Panc1 (cell line): ENCODE data around the gene SLC1A2. TPM values are rescaled to one million over a fixed set of nuclear protein-coding genes. Genes with fewer than 3 reads are reported as not detected.

ENCODE experiments used
- ATAC-seq: fragments of 200-7000 bp; cut with Tn5 transposase; 2 replicates; pipeline ENCODE4 v1.9.1; 2020; ENCODE audit warnings: mild to moderate bottlenecking, moderate library complexity
- BruUV-seq: library from RNA; stranded (reverse); fragments of 400-500 nt; replicated peaks from 2 replicates; lab custom pipeline; 2021; lab: Mats Ljungman, UMichigan
- CTCF ChIA-PET: fragments of 300-600 bp; sonication (Branson Sonifier 250); formaldehyde crosslinking; loops from one replicate; lab custom pipeline; 2022; ENCODE audit warnings: antibody characterized with exemption; lab: Charles Lee
- POLR2A ChIA-PET: fragments of 300-600 bp; sonication (Branson Sonifier 250); formaldehyde crosslinking; loops from one replicate; lab custom pipeline; 2022; ENCODE audit warnings: antibody characterized with exemption; lab: Charles Lee
- DNase-seq: peaks from one replicate; pipeline ENCODE4 v3.0.0-alpha.2; 2010; ENCODE audit warnings: low read depth, low spot score
- H3K27ac ChIP-seq: 2 replicates; pipeline ENCODE4 v1.5.1; 2011; ENCODE audit warnings: mild to moderate bottlenecking, low read length, inconsistent platforms
- H3K27me3 ChIP-seq: fragments of 200-500 bp; sonication (Bioruptor generic); 2 replicates; pipeline ENCODE4 v1.6.0; 2014; ENCODE audit warnings: low read length, inconsistent platforms; ENCODE audit not compliant: control insufficient read depth, insufficient read depth
- H3K36me3 ChIP-seq: fragments of 200-500 bp; sonication (Bioruptor generic); 2 replicates; pipeline ENCODE4 v1.5.1; 2014; ENCODE audit warnings: inconsistent platforms, mild to moderate bottlenecking, low read length, moderate library complexity; ENCODE audit not compliant: control insufficient read depth, insufficient read depth
- H3K4me1 ChIP-seq: 2 replicates; pipeline ENCODE4 v1.5.1; 2011; ENCODE audit warnings: inconsistent platforms, mild to moderate bottlenecking, low read length, moderate library complexity; ENCODE audit not compliant: control insufficient read depth, insufficient read depth
- H3K4me3 ChIP-seq, 2 experiments: 2 replicates each; pipeline ENCODE4 v1.5.1; 2011 to 2012; ENCODE audit warnings: low read depth in 2 of 2, low read length in 2 of 2, mild to moderate bottlenecking in 2 of 2, inconsistent platforms in 1 of 2, moderate library complexity in 1 of 2
- H3K9me3 ChIP-seq: fragments of 200-500 bp; sonication (Bioruptor generic); 2 replicates; pipeline ENCODE4 v1.5.1; 2014; ENCODE audit warnings: low read depth, mild to moderate bottlenecking, inconsistent platforms, low read length, moderate library complexity; ENCODE audit not compliant: control insufficient read depth, insufficient read depth
- POLR2AphosphoS5 ChIP-seq: IDR thresholded peaks from 2 replicates; pipeline ENCODE4 v1.6.1; 2012; ENCODE audit warnings: mild to moderate bottlenecking, low read depth, low read length, moderate library complexity
- SIN3A ChIP-seq: IDR thresholded peaks from 2 replicates; pipeline ENCODE4 v1.6.1; 2012; ENCODE audit warnings: low read depth, mild to moderate bottlenecking, low read length, moderate library complexity, borderline replicate concordance; ENCODE audit not compliant: insufficient read depth
- TCF7L2 ChIP-seq: IDR thresholded peaks from 2 replicates; pipeline ENCODE4 v1.6.1; 2011; ENCODE audit warnings: mild to moderate bottlenecking, low read depth, low read length, inconsistent platforms
- in situ Hi-C: cut with HindIII; loops from 2 replicates; pipeline ENCODE4 v1.10.0; 2016; ENCODE audit warnings: low sequenced_read_pairs, low pct_unique_long_range_greater_than_20kb
- intact Hi-C: fragments of 100-400 bp; cut with micrococcal nuclease; formaldehyde crosslinking; loops from one replicate; pipeline ENCODE4 v1.10.0; 2022; ENCODE audit not compliant: unreplicated experiment
- total RNA-seq: library from RNA; stranded (reverse); gene quantifications from one replicate; pipeline ENCODE4 v1.2.1, GENCODE V29; 2021; ENCODE audit not compliant: unreplicated experiment
- TF ChIP-seq, protein P1 (sequence below): fragments of 450-650 bp; IDR thresholded peaks from 2 replicates; pipeline ENCODE4 v1.5.1; 2017; ENCODE audit warnings: mild to moderate bottlenecking
- TF ChIP-seq, protein P2 (sequence below), 2 experiments: IDR thresholded peaks; 2 replicates each; pipeline ENCODE4 v1.6.1; 2011 to 2012; ENCODE audit warnings: low read depth in 2 of 2, control low read depth in 1 of 2, low read length in 1 of 2, mild to moderate bottlenecking in 1 of 2, moderate library complexity in 1 of 2; ENCODE audit not compliant: insufficient read depth in 1 of 2

SLC1A2 gene
- total RNA-seq, 1 experiment from 2014 or later: 0.21 TPM

DNA sequence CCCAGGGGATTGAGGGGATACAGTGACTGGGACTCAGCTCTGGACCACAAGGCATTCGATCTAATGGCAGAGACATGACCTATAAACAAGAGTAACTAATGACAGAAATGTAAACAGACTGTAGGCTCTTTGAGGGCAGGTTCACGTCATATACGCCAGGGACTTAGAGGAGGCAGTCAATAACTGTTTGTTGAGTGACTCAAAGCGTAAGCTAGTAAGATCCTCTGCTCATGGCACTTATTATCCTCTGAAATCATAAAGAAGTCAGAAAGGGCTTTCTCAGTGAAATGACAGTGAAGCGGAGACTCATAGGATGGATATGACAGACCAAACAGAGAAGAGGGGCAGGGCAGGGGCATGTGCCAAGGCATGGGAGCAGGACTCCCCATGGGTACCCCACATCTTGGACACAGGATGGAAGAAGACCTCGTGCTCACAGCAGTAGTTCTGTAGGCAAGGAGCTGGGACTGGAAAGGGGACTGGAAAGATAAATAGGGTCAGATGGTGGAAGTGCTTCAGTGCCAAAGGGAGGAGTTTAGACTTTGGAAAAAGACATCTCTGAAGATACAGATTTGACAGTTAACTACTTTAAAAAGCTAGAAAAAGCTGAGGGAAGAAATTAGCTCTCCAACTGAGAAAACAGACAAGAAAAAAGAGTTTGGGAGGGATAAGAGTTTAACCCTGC lies 72.7 kb downstream of the SLC1A2 start:
- intact Hi-C loops: no loop called here
- Histone ChIP-seq H3K4me1 (no peaks in the 10 kb centered on the region; the same call in none of the 2 replicates), H3K4me3 (no peak overlapping the region), H3K27ac (peak overlapping the region; percentile 24; the same call in 1 of the 2 replicates), H3K27me3 (no peaks in the 10 kb centered on the region), H3K9me3 (no peaks in the 10 kb centered on the region), H3K36me3 (no peaks in the 10 kb centered on the region)
- BruUV-seq: no TSS peak
- TF ChIP-seq POLR2AphosphoS5 (no peak), SIN3A (no peak), TCF7L2 (no peak)
- TF ChIP-seq, protein P1, sequence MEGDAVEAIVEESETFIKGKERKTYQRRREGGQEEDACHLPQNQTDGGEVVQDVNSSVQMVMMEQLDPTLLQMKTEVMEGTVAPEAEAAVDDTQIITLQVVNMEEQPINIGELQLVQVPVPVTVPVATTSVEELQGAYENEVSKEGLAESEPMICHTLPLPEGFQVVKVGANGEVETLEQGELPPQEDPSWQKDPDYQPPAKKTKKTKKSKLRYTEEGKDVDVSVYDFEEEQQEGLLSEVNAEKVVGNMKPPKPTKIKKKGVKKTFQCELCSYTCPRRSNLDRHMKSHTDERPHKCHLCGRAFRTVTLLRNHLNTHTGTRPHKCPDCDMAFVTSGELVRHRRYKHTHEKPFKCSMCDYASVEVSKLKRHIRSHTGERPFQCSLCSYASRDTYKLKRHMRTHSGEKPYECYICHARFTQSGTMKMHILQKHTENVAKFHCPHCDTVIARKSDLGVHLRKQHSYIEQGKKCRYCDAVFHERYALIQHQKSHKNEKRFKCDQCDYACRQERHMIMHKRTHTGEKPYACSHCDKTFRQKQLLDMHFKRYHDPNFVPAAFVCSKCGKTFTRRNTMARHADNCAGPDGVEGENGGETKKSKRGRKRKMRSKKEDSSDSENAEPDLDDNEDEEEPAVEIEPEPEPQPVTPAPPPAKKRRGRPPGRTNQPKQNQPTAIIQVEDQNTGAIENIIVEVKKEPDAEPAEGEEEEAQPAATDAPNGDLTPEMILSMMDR: no peak
- TF ChIP-seq, protein P2, sequence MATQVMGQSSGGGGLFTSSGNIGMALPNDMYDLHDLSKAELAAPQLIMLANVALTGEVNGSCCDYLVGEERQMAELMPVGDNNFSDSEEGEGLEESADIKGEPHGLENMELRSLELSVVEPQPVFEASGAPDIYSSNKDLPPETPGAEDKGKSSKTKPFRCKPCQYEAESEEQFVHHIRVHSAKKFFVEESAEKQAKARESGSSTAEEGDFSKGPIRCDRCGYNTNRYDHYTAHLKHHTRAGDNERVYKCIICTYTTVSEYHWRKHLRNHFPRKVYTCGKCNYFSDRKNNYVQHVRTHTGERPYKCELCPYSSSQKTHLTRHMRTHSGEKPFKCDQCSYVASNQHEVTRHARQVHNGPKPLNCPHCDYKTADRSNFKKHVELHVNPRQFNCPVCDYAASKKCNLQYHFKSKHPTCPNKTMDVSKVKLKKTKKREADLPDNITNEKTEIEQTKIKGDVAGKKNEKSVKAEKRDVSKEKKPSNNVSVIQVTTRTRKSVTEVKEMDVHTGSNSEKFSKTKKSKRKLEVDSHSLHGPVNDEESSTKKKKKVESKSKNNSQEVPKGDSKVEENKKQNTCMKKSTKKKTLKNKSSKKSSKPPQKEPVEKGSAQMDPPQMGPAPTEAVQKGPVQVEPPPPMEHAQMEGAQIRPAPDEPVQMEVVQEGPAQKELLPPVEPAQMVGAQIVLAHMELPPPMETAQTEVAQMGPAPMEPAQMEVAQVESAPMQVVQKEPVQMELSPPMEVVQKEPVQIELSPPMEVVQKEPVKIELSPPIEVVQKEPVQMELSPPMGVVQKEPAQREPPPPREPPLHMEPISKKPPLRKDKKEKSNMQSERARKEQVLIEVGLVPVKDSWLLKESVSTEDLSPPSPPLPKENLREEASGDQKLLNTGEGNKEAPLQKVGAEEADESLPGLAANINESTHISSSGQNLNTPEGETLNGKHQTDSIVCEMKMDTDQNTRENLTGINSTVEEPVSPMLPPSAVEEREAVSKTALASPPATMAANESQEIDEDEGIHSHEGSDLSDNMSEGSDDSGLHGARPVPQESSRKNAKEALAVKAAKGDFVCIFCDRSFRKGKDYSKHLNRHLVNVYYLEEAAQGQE (IDR thresholded peaks at IDR 0.05; ENCODE audit: insufficient read depth in 1 of 2, low read depth in 2 of 2, low read length in 1 of 2): no peak
- no peak for DNase-seq
- POLR2A ChIA-PET: no interaction called here
- ATAC-seq: no peak
- in situ Hi-C loops: no loop called here
- CTCF ChIA-PET: interaction anchor here (0.6 kb wide), 1 partner anchor 105 kb away, joined by 3 read pairs; no protein-coding TSS in a partner anchor

DNA sequence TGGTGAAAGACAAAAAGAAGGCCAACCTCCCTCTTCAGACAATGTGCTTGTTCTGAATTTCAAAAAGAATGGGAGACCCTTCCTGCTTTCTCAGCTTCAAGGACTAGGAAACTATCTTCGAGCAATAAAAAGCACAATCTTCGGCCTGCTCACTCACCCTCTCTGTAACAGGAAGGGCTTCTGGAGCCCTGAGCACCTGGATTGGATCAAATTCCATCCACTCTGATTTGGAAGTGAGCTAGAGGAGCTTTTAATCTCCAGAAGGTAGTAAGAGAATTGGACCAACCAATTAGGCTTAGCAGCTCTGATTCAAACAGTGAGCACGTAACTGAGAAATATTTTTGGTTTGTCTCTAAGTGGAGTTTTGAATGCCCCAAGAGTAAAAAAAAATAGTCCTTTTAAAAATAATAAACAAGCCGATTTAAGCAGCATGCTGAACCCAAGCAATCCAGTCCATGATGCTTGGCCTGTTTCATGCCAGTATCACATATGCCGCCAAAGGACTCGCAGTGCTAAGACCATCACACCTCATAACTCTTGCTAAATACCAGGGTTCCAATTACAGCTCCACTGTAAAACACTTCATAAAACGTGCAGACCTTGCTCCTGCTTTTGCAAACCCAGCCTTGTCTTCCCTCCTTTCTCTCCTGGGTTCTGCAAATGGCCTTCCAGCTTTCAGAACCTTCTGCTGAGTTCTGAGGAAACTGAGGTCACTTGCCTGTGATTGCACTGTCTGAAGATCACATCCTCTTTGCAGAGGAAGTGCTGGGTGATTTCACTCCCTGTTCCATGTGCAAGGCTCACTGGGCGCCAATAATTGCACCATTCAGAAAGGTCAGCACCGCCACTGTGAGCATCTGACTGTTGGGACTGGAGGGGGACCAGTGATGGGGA lies 74.4 kb downstream of the SLC1A2 start:
- H3K9me3 ChIP-seq: no peaks in the 10 kb centered on the region
- ATAC-seq: no peak
- no peak for DNase-seq
- intact Hi-C loops: no loop called here
- H3K36me3 ChIP-seq: no peaks in the 10 kb centered on the region
- H3K27me3 ChIP-seq: no peaks in the 10 kb centered on the region
- no peak overlapping the region for H3K4me3 ChIP-seq
- POLR2A ChIA-PET: interaction anchor here (0.6 kb wide), 1 partner anchor 808 kb away, joined by 5 read pairs; no protein-coding TSS in a partner anchor
- BruUV-seq: no TSS peak
- in situ Hi-C loops: no loop called here
- CTCF ChIA-PET: interaction anchor here (0.6 kb wide), 1 partner anchor 832 kb away, joined by 5 read pairs; no protein-coding TSS in a partner anchor
- no peaks in the 10 kb centered on the region; the same call in none of the 2 replicates for H3K4me1 ChIP-seq
- TF ChIP-seq, protein P2 (IDR thresholded peaks at IDR 0.05; ENCODE audit: insufficient read depth in 1 of 2, low read depth in 2 of 2, low read length in 1 of 2): no peak
- TF ChIP-seq POLR2AphosphoS5: no peak
- TF ChIP-seq SIN3A: no peak
- TF ChIP-seq, protein P1: no peak
- no peak for TF ChIP-seq TCF7L2
- no peak overlapping the region; the same call in 1 of the 2 replicates for H3K27ac ChIP-seq
